Body of pancreas (tissue), 4 donors: Measurements from ENCODE around the gene CENPS.

Experiments
- CTCF ChIP-seq, 7 experiments: fragments of 450-650 bp in 4 of 7; fragments of 200-600 bp in 3 of 7; sonication (generic) in 3 of 7; IDR thresholded peaks; one replicate each; pipeline ENCODE4 v1.5.1; 2016 to 2019; ENCODE audit warnings: antibody characterized with exemption in 7 of 7
- POLR2A ChIP-seq, 3 donors: fragments of 450-650 bp; IDR thresholded peaks; one replicate each; pipeline ENCODE4 v1.6.1; 2016; ENCODE audit warnings: antibody characterized with exemption in 3 of 3, mild to moderate bottlenecking in 2 of 3

DNA sequence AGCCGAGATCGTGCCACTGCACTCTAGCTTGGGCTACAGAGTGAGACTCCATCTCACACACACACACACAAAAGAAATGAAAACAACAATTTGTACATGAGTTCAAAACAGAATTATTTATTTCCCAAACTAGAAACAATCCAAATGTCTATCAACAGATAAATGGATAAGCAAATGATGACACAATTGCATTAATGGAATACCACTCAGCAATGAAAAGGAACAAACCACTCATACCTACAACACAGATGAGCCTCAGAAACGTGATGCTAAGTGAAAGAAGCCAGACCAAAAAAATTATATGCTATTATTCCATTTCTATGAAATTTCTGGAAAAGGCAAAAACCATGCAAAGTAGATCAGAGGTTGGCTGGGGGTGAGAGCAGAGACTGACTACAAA, 33.4 kb upstream of the CENPS start:
- TF ChIP-seq POLR2A (IDR thresholded peaks at IDR 0.05) (no peak), CTCF (IDR thresholded peaks at IDR 0.05) (no peak)
